ENCODE measurements around the gene LPAR1. TPM values are rescaled to one million over a fixed set of nuclear protein-coding genes. Genes with fewer than 3 reads are reported as not detected.

LPAR1 gene
- total RNA-seq, 5 donors from 2014 or later (not counting 1 experiment from before 2014, with no cell fraction given): 0.26 to 0.47 (median 0.41) TPM; not detected in 2

GRCh38 chr9:111068771-111069170 is 30.5 kb upstream of the LPAR1 start:
- no peaks in the 10 kb centered on the region for H3K36me3 ChIP-seq (ENCODE audit: control insufficient read depth in 2 of 2, extremely low read depth in 1 of 2, insufficient read depth in 1 of 2, low read length in 1 of 2)
- ATAC-seq (replicated peaks in 1 of 4): no peak
- no peak for DNase-seq
- no peak overlapping the region for H3K4me3 Mint-ChIP-seq
- peaks cover 0 to 3% of the 10 kb centered on the region in 2 donors for H3K27me3 Mint-ChIP-seq
- no peaks in the 10 kb centered on the region for H3K9me3 Mint-ChIP-seq
- no peaks in the 10 kb centered on the region for H3K4me1 Mint-ChIP-seq
- WGBS (ENCODE audit: insufficient coverage): no CpG with 5 or more reads among the region's 4 CpGs
- H3K9me3 ChIP-seq: no peaks in the 10 kb centered on the region
- H3K36me3 Mint-ChIP-seq: no peaks in the 10 kb centered on the region
- ChIA-PET CTCF (no interaction called here), POLR2A (no interaction called here)
- no peak overlapping the region for H3K27ac ChIP-seq (ENCODE audit: low read length)
- H3K4me1 ChIP-seq (ENCODE audit: control insufficient read depth in 1 of 2, extremely low read depth in 1 of 2, insufficient read depth in 2 of 2, low read length in 2 of 2): no peaks in the 10 kb centered on the region
- no peaks in the 10 kb centered on the region for H3K27me3 ChIP-seq (replicated peaks in 1 of 2; ENCODE audit: control insufficient read depth in 2 of 2, extremely low read depth in 1 of 2, insufficient read depth in 2 of 2, low read length in 1 of 2)
- H3K27ac Mint-ChIP-seq: no peak overlapping the region
- no peak overlapping the region for H3K4me3 ChIP-seq (ENCODE audit: control insufficient read depth in 1 of 2, extremely low read depth in 1 of 2, low read length in 1 of 2)

- Histone ChIP-seq H3K4me1 (ENCODE audit: control insufficient read depth in 1 of 2, extremely low read depth in 1 of 2, insufficient read depth in 2 of 2, low read length in 2 of 2) (no peaks in the 10 kb centered on the region), H3K9me3 (no peaks in the 10 kb centered on the region), H3K27ac (ENCODE audit: low read length) (no peak overlapping the region), H3K4me3 (ENCODE audit: control insufficient read depth in 1 of 2, extremely low read depth in 1 of 2, low read length in 1 of 2) (no peak overlapping the region), H3K36me3 (ENCODE audit: control insufficient read depth in 2 of 2, extremely low read depth in 1 of 2, insufficient read depth in 1 of 2, low read length in 1 of 2) (no peaks in the 10 kb centered on the region), H3K27me3 (replicated peaks in 1 of 2; ENCODE audit: control insufficient read depth in 2 of 2, extremely low read depth in 1 of 2, insufficient read depth in 2 of 2, low read length in 1 of 2) (no peaks in the 10 kb centered on the region)
- Mint-ChIP-seq H3K36me3 (no peaks in the 10 kb centered on the region), H3K4me3 (no peak overlapping the region), H3K9me3 (no peaks in the 10 kb centered on the region), H3K27ac (no peak overlapping the region), H3K27me3 (peaks cover 0 to 6% of the 10 kb centered on the region in 2 donors), H3K4me1 (no peaks in the 10 kb centered on the region)
- CTCF ChIA-PET: no interaction called here
- POLR2A ChIA-PET: no interaction called here
- ATAC-seq (replicated peaks in 1 of 4) (no peak), DNase-seq (no peak)
- WGBS (ENCODE audit: insufficient coverage): 100% methylated on average over 5 of the region's 8 CpGs
These were observed 30.1 kb upstream of the LPAR1 start for GRCh38 chr9:111068383-111068730.

GRCh38 chr9:111066468-111066867 is 28.2 kb upstream of the LPAR1 start:
- Mint-ChIP-seq H3K27me3 (peaks cover 1 to 7% of the 10 kb centered on the region in 2 donors), H3K36me3 (no peaks in the 10 kb centered on the region), H3K9me3 (no peaks in the 10 kb centered on the region), H3K4me3 (no peak overlapping the region), H3K27ac (no peak overlapping the region), H3K4me1 (no peaks in the 10 kb centered on the region)
- no peaks in the 10 kb centered on the region for H3K9me3 ChIP-seq
- H3K27ac ChIP-seq (ENCODE audit: low read length): no peak overlapping the region
- no peaks in the 10 kb centered on the region for H3K36me3 ChIP-seq (ENCODE audit: control insufficient read depth in 2 of 2, extremely low read depth in 1 of 2, insufficient read depth in 1 of 2, low read length in 1 of 2)
- POLR2A ChIA-PET: no interaction called here
- CTCF ChIA-PET: no interaction called here
- DNase-seq (no peak), ATAC-seq (replicated peaks in 1 of 4) (no peak)
- no peaks in the 10 kb centered on the region for H3K4me1 ChIP-seq (ENCODE audit: control insufficient read depth in 1 of 2, extremely low read depth in 1 of 2, insufficient read depth in 2 of 2, low read length in 2 of 2)
- WGBS (ENCODE audit: insufficient coverage): 60% methylated on average over 1 of the region's 2 CpGs
- H3K4me3 ChIP-seq (ENCODE audit: control insufficient read depth in 1 of 2, extremely low read depth in 1 of 2, low read length in 1 of 2): no peak overlapping the region
- H3K27me3 ChIP-seq (replicated peaks in 1 of 2; ENCODE audit: control insufficient read depth in 2 of 2, extremely low read depth in 1 of 2, insufficient read depth in 2 of 2, low read length in 1 of 2): no peaks in the 10 kb centered on the region

GRCh38 chr9:111065414-111065813 is 27.1 kb upstream of the LPAR1 start:
- no peaks in the 10 kb centered on the region for H3K4me1 ChIP-seq (ENCODE audit: control insufficient read depth in 1 of 2, extremely low read depth in 1 of 2, insufficient read depth in 2 of 2, low read length in 2 of 2)
- ChIA-PET POLR2A (no interaction called here), CTCF (no interaction called here)
- DNase-seq (no peak), ATAC-seq (replicated peaks in 1 of 4) (no peak)
- Mint-ChIP-seq H3K4me1 (no peaks in the 10 kb centered on the region), H3K4me3 (no peak overlapping the region), H3K36me3 (no peaks in the 10 kb centered on the region), H3K27ac (no peak overlapping the region), H3K27me3 (peaks cover 1 to 7% of the 10 kb centered on the region in 2 donors), H3K9me3 (no peaks in the 10 kb centered on the region)
- no peak overlapping the region for H3K27ac ChIP-seq (ENCODE audit: low read length)
- H3K9me3 ChIP-seq: no peaks in the 10 kb centered on the region
- H3K4me3 ChIP-seq (ENCODE audit: control insufficient read depth in 1 of 2, extremely low read depth in 1 of 2, low read length in 1 of 2): no peak overlapping the region
- no peaks in the 10 kb centered on the region for H3K36me3 ChIP-seq (ENCODE audit: control insufficient read depth in 2 of 2, extremely low read depth in 1 of 2, insufficient read depth in 1 of 2, low read length in 1 of 2)
- no peaks in the 10 kb centered on the region for H3K27me3 ChIP-seq (replicated peaks in 1 of 2; ENCODE audit: control insufficient read depth in 2 of 2, extremely low read depth in 1 of 2, insufficient read depth in 2 of 2, low read length in 1 of 2)
- 70% methylated on average over 2 of the region's 4 CpGs for WGBS (ENCODE audit: insufficient coverage)

GRCh38 chr9:111064160-111064837 is 26.0 kb upstream of the LPAR1 start:
- Mint-ChIP-seq H3K4me1 (no peaks in the 10 kb centered on the region), H3K27me3 (peaks cover 4 to 7% of the 10 kb centered on the region in 2 donors), H3K27ac (no peak overlapping the region), H3K9me3 (peaks cover 0 to 3% (median 0%) of the 10 kb centered on the region in 3 donors), H3K4me3 (no peak overlapping the region), H3K36me3 (no peaks in the 10 kb centered on the region)
- DNase-seq (no peak), ATAC-seq (replicated peaks in 1 of 4) (no peak)
- ChIA-PET POLR2A (no interaction called here), CTCF (no interaction called here)
- H3K27ac ChIP-seq (ENCODE audit: low read length): no peak overlapping the region
- WGBS (ENCODE audit: insufficient coverage): 72% methylated on average over 5 of the region's 7 CpGs
- H3K27me3 ChIP-seq (replicated peaks in 1 of 2; ENCODE audit: control insufficient read depth in 2 of 2, extremely low read depth in 1 of 2, insufficient read depth in 2 of 2, low read length in 1 of 2): no peaks in the 10 kb centered on the region
- H3K36me3 ChIP-seq (ENCODE audit: control insufficient read depth in 2 of 2, extremely low read depth in 1 of 2, insufficient read depth in 1 of 2, low read length in 1 of 2): no peaks in the 10 kb centered on the region
- H3K4me1 ChIP-seq (ENCODE audit: control insufficient read depth in 1 of 2, extremely low read depth in 1 of 2, insufficient read depth in 2 of 2, low read length in 2 of 2): no peaks in the 10 kb centered on the region
- H3K4me3 ChIP-seq (ENCODE audit: control insufficient read depth in 1 of 2, extremely low read depth in 1 of 2, low read length in 1 of 2): no peak overlapping the region
- H3K9me3 ChIP-seq: no peaks in the 10 kb centered on the region

- no peaks in the 10 kb centered on the region for H3K4me1 Mint-ChIP-seq
- no peak overlapping the region for H3K4me3 ChIP-seq (ENCODE audit: control insufficient read depth in 1 of 2, extremely low read depth in 1 of 2, low read length in 1 of 2)
- peaks cover 0 to 3% (median 0%) of the 10 kb centered on the region in 3 donors for H3K9me3 Mint-ChIP-seq
- no peaks in the 10 kb centered on the region for H3K4me1 ChIP-seq (ENCODE audit: control insufficient read depth in 1 of 2, extremely low read depth in 1 of 2, insufficient read depth in 2 of 2, low read length in 2 of 2)
- H3K36me3 ChIP-seq (ENCODE audit: control insufficient read depth in 2 of 2, extremely low read depth in 1 of 2, insufficient read depth in 1 of 2, low read length in 1 of 2): no peaks in the 10 kb centered on the region
- H3K27me3 Mint-ChIP-seq: peaks cover 4 to 7% of the 10 kb centered on the region in 2 donors
- 64% methylated on average over 3 of the region's 3 CpGs for WGBS (ENCODE audit: insufficient coverage)
- H3K4me3 Mint-ChIP-seq: no peak overlapping the region
- no peaks in the 10 kb centered on the region for H3K36me3 Mint-ChIP-seq
- H3K9me3 ChIP-seq: no peaks in the 10 kb centered on the region
- ChIA-PET CTCF (interaction anchor here in 1 of 2 donors (0.5 kb wide), 1 partner anchor 27 kb away, joined by 3 read pairs; no protein-coding TSS in a partner anchor), POLR2A (no interaction called here)
- no peaks in the 10 kb centered on the region for H3K27me3 ChIP-seq (replicated peaks in 1 of 2; ENCODE audit: control insufficient read depth in 2 of 2, extremely low read depth in 1 of 2, insufficient read depth in 2 of 2, low read length in 1 of 2)
- H3K27ac Mint-ChIP-seq: no peak overlapping the region
- no peak for ATAC-seq (replicated peaks in 1 of 4)
- no peak for DNase-seq
- H3K27ac ChIP-seq (ENCODE audit: low read length): no peak overlapping the region
These were observed 25.1 kb upstream of the LPAR1 start for GRCh38 chr9:111063332-111063731.

GRCh38 chr9:111058166-111058565 is 19.9 kb upstream of the LPAR1 start:
- no peaks in the 10 kb centered on the region for H3K4me1 ChIP-seq (ENCODE audit: control insufficient read depth in 1 of 2, extremely low read depth in 1 of 2, insufficient read depth in 2 of 2, low read length in 2 of 2)
- ATAC-seq (replicated peaks in 1 of 4) (no peak), DNase-seq (no peak)
- peaks cover 0 to 3% (median 0%) of the 10 kb centered on the region in 3 donors for H3K9me3 Mint-ChIP-seq
- H3K27me3 Mint-ChIP-seq: peaks cover 2 to 3% of the 10 kb centered on the region in 2 donors
- POLR2A ChIA-PET: no interaction called here
- H3K4me1 Mint-ChIP-seq: no peaks in the 10 kb centered on the region
- no peak overlapping the region for H3K4me3 Mint-ChIP-seq
- no peaks in the 10 kb centered on the region for H3K36me3 Mint-ChIP-seq
- H3K27ac Mint-ChIP-seq: no peak overlapping the region
- H3K27ac ChIP-seq (ENCODE audit: low read length): no peak overlapping the region
- no CpG with 5 or more reads among the region's 3 CpGs for WGBS (ENCODE audit: insufficient coverage)
- H3K4me3 ChIP-seq (ENCODE audit: control insufficient read depth in 1 of 2, extremely low read depth in 1 of 2, low read length in 1 of 2): no peak overlapping the region
- H3K36me3 ChIP-seq (ENCODE audit: control insufficient read depth in 2 of 2, extremely low read depth in 1 of 2, insufficient read depth in 1 of 2, low read length in 1 of 2): no peaks in the 10 kb centered on the region
- H3K27me3 ChIP-seq (replicated peaks in 1 of 2; ENCODE audit: control insufficient read depth in 2 of 2, extremely low read depth in 1 of 2, insufficient read depth in 2 of 2, low read length in 1 of 2): no peaks in the 10 kb centered on the region
- CTCF ChIA-PET: no interaction called here
- no peaks in the 10 kb centered on the region for H3K9me3 ChIP-seq
